HEK293 (cell line): ENCODE measurements around the gene CHRNA9.

Source experiments
- CTCF ChIA-PET: fragments of 350-600 bp; formaldehyde crosslinking; extraction: SDS; loops from one replicate; lab custom pipeline; 2021; ENCODE audit warnings: antibody characterized with exemption; lab: Yijun Ruan, JAX
- POLR2A ChIA-PET: fragments of 300-600 bp; formaldehyde crosslinking; extraction: SDS; loops from one replicate; lab custom pipeline; 2020; ENCODE audit warnings: antibody characterized with exemption, inconsistent platforms; lab: Yijun Ruan, JAX
- H3K27ac ChIP-seq: fragments of 200-500 bp; sonication (Bioruptor generic); 2 replicates; pipeline ENCODE4 v1.5.1; 2014; ENCODE audit warnings: low read depth, low read length, control low read depth, inconsistent platforms; ENCODE audit errors: extremely low read depth
- H3K36me3 ChIP-seq, 2 experiments: fragments of 200-500 bp in 1 of 2; sonication (Bioruptor generic) in 1 of 2; 1 replicate in 1 of 2; 2 replicates in 1 of 2; pipeline ENCODE4 v1.5.1; 2014 to 2017; ENCODE audit warnings: inconsistent platforms in 2 of 2, low read length in 2 of 2; ENCODE audit not compliant: control insufficient read depth in 2 of 2, insufficient read depth in 1 of 2
- H3K4me1 ChIP-seq: fragments of 200-500 bp; sonication (Bioruptor generic); 2 replicates; pipeline ENCODE4 v1.5.1; 2014; ENCODE audit warnings: mild to moderate bottlenecking, low read length, inconsistent platforms; ENCODE audit not compliant: control insufficient read depth, insufficient read depth
- H3K4me3 ChIP-seq: 2 replicates; pipeline ENCODE4 v1.5.1; 2011; ENCODE audit warnings: low read depth, mild to moderate bottlenecking, control low read depth, low read length, moderate library complexity
- H3K9me3 ChIP-seq: fragments of 200-500 bp; sonication (Bioruptor generic); 2 replicates; pipeline ENCODE4 v1.5.1; 2014; ENCODE audit warnings: low read depth, low read length, inconsistent platforms; ENCODE audit not compliant: control insufficient read depth, insufficient read depth
- GLIS1 ChIP-seq: fragments of 450-650 bp; formaldehyde crosslinking; IDR thresholded peaks from 2 replicates; pipeline ENCODE4 v1.5.1; 2016; ENCODE audit warnings: missing biosample characterization, missing genetic modification characterization
- HOXC10 ChIP-seq: sonication (generic); formaldehyde crosslinking; IDR thresholded peaks from 2 replicates; pipeline ENCODE4 v1.8.1; 2023; ENCODE audit warnings: mild to moderate bottlenecking, missing genetic modification reagents
- MYNN ChIP-seq: fragments of 450-650 bp; formaldehyde crosslinking; IDR thresholded peaks from 2 replicates; pipeline ENCODE4 v1.5.1; 2016; ENCODE audit warnings: missing biosample characterization, missing genetic modification characterization, borderline replicate concordance
- OVOL3 ChIP-seq: fragments of 450-650 bp; formaldehyde crosslinking; IDR thresholded peaks from 2 replicates; pipeline ENCODE4 v1.5.1; 2016; ENCODE audit warnings: missing biosample characterization, missing genetic modification characterization
- SCRT2 ChIP-seq: fragments of 450-650 bp; formaldehyde crosslinking; IDR thresholded peaks from 2 replicates; pipeline ENCODE4 v1.5.1; 2016; ENCODE audit warnings: missing biosample characterization, missing genetic modification characterization
- TCF7L2 ChIP-seq: IDR thresholded peaks from 2 replicates; pipeline ENCODE4 v1.6.1; 2011; ENCODE audit warnings: low read depth, mild to moderate bottlenecking, inconsistent platforms, low read length, moderate library complexity, borderline replicate concordance
- ZNF114 ChIP-seq: fragments of 450-650 bp; formaldehyde crosslinking; IDR thresholded peaks from 2 replicates; pipeline ENCODE4 v1.5.0; 2017; ENCODE audit warnings: missing biosample characterization, missing genetic modification characterization
- ZNF184 ChIP-seq: fragments of 450-650 bp; IDR thresholded peaks from 2 replicates; pipeline ENCODE4 v1.5.1; 2018; ENCODE audit warnings: missing biosample characterization, mild to moderate bottlenecking, missing genetic modification characterization
- ZNF214 ChIP-seq: fragments of 450-650 bp; formaldehyde crosslinking; IDR thresholded peaks from 2 replicates; pipeline ENCODE4 v1.5.1; 2017; ENCODE audit warnings: missing biosample characterization, mild to moderate bottlenecking, missing genetic modification characterization, borderline replicate concordance
- ZNF423 ChIP-seq: fragments of 450-650 bp; formaldehyde crosslinking; IDR thresholded peaks from 2 replicates; pipeline ENCODE4 v1.5.1; 2016; ENCODE audit warnings: missing biosample characterization, missing genetic modification characterization
- ZNF426 ChIP-seq: fragments of 450-650 bp; formaldehyde crosslinking; IDR thresholded peaks from 2 replicates; pipeline ENCODE4 v1.5.1; 2017; ENCODE audit warnings: missing biosample characterization, missing genetic modification characterization, mild to moderate bottlenecking, inconsistent platforms, moderate library complexity
- ZNF501 ChIP-seq: fragments of 450-650 bp; formaldehyde crosslinking; IDR thresholded peaks from 2 replicates; pipeline ENCODE4 v1.5.1; 2016; ENCODE audit warnings: missing biosample characterization, missing genetic modification characterization
- ZNF660 ChIP-seq: fragments of 450-650 bp; IDR thresholded peaks from 2 replicates; pipeline ENCODE4 v1.5.1; 2018; ENCODE audit warnings: missing biosample characterization, mild to moderate bottlenecking, missing genetic modification characterization
- ZNF664 ChIP-seq: fragments of 450-650 bp; formaldehyde crosslinking; IDR thresholded peaks from 2 replicates; pipeline ENCODE4 v1.5.1; 2016; ENCODE audit warnings: missing biosample characterization, missing genetic modification characterization
- ZNF677 ChIP-seq: fragments of 450-650 bp; IDR thresholded peaks from 2 replicates; pipeline ENCODE4 v1.5.0; 2018; ENCODE audit warnings: missing biosample characterization, mild to moderate bottlenecking, missing genetic modification characterization, moderate library complexity
- ZNF777 ChIP-seq: fragments of 450-650 bp; formaldehyde crosslinking; IDR thresholded peaks from 2 replicates; pipeline ENCODE4 v1.5.1; 2017; ENCODE audit warnings: missing biosample characterization, missing genetic modification characterization, borderline replicate concordance
- ZSCAN30 ChIP-seq: fragments of 450-650 bp; IDR thresholded peaks from 2 replicates; pipeline ENCODE4 v1.5.1; 2018; ENCODE audit warnings: missing biosample characterization, mild to moderate bottlenecking, missing genetic modification characterization, moderate library complexity
- TF ChIP-seq, protein P1 (sequence below): fragments of 450-650 bp; IDR thresholded peaks from 2 replicates; pipeline ENCODE4 v1.5.1; 2018; ENCODE audit warnings: missing biosample characterization, mild to moderate bottlenecking, missing genetic modification characterization
- TF ChIP-seq, protein P2 (sequence below): fragments of 450-650 bp; formaldehyde crosslinking; IDR thresholded peaks from 2 replicates; pipeline ENCODE4 v1.5.1; 2017; ENCODE audit warnings: missing biosample characterization, missing genetic modification characterization
- TF ChIP-seq, protein P3 (sequence below): fragments of 450-650 bp; formaldehyde crosslinking; conservative IDR thresholded peaks from 2 replicates; pipeline ENCODE4 v1.5.1; 2016; ENCODE audit warnings: low read depth, missing biosample characterization, missing genetic modification characterization
- TF ChIP-seq, protein P4 (sequence below): sonication (generic); formaldehyde crosslinking; IDR thresholded peaks from 2 replicates; pipeline ENCODE4 v1.8.1; 2022; ENCODE audit warnings: mild to moderate bottlenecking, moderate library complexity, missing genetic modification reagents

Gene CHRNA9

DNA sequence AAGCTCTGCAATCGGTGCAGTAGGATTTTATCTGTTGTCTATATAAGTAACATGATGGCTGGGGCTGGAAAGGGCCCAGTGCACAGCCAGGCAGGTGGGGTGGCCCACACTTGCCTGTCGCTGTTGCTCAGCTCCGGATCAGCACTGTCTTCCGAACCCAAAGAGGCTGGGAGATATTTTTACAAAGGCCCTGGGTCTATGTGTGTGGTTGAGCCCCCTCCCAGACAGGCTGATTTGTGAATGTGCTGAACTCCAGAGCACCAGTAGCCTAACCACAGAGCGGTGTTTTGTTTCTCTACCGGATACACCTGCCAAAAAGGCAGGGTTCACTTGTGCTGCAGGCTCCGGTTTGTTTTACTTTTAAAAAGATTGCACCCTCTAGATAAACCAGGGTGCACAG lies 33.5 kb upstream of the CHRNA9 start (continued):
- TF ChIP-seq, protein P1, sequence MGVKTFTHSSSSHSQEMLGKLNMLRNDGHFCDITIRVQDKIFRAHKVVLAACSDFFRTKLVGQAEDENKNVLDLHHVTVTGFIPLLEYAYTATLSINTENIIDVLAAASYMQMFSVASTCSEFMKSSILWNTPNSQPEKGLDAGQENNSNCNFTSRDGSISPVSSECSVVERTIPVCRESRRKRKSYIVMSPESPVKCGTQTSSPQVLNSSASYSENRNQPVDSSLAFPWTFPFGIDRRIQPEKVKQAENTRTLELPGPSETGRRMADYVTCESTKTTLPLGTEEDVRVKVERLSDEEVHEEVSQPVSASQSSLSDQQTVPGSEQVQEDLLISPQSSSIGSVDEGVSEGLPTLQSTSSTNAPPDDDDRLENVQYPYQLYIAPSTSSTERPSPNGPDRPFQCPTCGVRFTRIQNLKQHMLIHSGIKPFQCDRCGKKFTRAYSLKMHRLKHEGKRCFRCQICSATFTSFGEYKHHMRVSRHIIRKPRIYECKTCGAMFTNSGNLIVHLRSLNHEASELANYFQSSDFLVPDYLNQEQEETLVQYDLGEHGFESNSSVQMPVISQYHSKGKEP, result no peak
- TF ChIP-seq ZNF114 (no peak), GLIS1 (no peak)

DNA sequence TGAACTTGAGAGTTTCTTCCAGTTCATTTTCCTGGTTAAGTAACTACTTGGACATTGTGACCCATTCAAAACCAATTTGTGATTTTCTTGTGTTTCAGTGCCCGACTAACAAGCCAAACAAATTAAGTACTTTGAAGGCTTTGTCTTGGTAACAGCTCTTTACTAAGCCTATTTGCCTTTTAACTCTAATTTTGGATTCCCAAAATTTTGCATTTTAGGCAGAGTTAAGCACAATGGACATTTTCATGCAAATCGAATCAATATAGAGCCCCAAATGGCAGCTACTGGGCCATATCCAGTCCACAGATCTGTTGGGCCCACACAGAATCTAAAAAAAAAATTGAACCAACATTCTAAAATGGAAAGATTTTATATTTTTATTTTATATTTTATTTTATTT lies 31.4 kb upstream of the CHRNA9 start:
- no peak for TF ChIP-seq ZNF501 (tag by site-specific recombination)
- TF ChIP-seq, protein P2, sequence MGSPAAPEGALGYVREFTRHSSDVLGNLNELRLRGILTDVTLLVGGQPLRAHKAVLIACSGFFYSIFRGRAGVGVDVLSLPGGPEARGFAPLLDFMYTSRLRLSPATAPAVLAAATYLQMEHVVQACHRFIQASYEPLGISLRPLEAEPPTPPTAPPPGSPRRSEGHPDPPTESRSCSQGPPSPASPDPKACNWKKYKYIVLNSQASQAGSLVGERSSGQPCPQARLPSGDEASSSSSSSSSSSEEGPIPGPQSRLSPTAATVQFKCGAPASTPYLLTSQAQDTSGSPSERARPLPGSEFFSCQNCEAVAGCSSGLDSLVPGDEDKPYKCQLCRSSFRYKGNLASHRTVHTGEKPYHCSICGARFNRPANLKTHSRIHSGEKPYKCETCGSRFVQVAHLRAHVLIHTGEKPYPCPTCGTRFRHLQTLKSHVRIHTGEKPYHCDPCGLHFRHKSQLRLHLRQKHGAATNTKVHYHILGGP (tag by site-specific recombination), result no peak
- no peak for TF ChIP-seq HOXC10 (CRISPR knock-in tag)
- no peak for TF ChIP-seq SCRT2
- no peak for TF ChIP-seq ZNF423 (tag by site-specific recombination)
- no peak for TF ChIP-seq ZSCAN30 (tag by site-specific recombination)
- no peak for TF ChIP-seq ZNF660
- Histone ChIP-seq H3K4me3 (no peak overlapping the region), H3K36me3 (no peaks in the 10 kb centered on the region), H3K9me3 (no peaks in the 10 kb centered on the region), H3K27ac (no peak overlapping the region), H3K4me1 (no peaks in the 10 kb centered on the region)
- ChIA-PET CTCF (interaction anchor here (0.8 to 1.1 kb wide), 3 partner anchors 14 to 154 kb away, joined by 3 to 5 read pairs (median 3); no protein-coding TSS in a partner anchor), POLR2A (no interaction called here)

DNA sequence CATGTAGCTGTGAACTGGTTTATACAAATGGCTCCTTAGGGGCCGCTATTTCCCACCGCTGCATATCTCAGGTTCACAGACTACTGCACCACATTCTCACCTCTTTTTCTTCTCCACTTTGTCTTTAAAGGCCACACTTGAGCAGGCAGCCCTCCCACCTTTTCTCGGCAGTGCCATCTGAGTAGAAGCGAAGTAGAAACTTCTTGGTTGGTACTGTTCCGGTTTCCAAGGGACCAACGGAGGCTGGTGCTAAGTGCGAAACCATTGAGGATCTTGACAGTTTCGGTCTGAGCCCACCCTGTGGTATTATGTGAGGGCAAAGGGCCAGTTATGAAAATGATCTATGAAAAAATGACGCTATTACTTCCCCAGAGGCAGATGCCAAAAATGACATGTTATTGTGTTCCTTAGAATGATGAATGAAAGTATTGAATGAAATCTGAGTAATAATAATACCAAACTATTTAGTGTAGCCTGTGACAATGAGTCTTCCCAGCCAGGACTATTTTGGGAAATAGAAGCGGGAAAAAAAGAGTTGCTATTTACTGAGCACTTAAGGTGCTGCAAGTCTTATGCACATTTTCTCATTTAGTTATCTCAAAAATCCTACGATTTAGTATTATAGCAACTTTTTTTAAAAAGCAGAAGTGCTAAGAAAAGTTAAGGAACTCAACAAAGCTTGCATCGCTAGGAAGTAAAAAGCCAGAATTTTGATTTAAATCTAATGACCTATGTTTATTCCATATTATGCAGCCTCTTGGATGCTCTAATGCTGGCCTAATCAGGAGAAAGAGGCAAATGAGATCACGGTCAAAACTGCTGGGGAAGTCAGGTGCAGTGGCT lies 29.6 kb upstream of the CHRNA9 start:
- Histone ChIP-seq H3K27ac (no peak overlapping the region), H3K36me3 (no peaks in the 10 kb centered on the region), H3K4me3 (no peak overlapping the region), H3K4me1 (no peaks in the 10 kb centered on the region), H3K9me3 (no peaks in the 10 kb centered on the region)
- TF ChIP-seq OVOL3 (tag by site-specific recombination) (no peak), ZNF677 (tag by site-specific recombination) (no peak), ZSCAN30 (tag by site-specific recombination) (no peak), ZNF777 (tag by site-specific recombination) (no peak), ZNF214 (no peak), TCF7L2 (no peak), ZNF664 (tag by site-specific recombination) (no peak)
- ChIA-PET POLR2A (no interaction called here), CTCF (interaction anchor here (1.5 kb wide), 1 partner anchor 22 kb away, joined by 4 read pairs; no protein-coding TSS in a partner anchor)

DNA sequence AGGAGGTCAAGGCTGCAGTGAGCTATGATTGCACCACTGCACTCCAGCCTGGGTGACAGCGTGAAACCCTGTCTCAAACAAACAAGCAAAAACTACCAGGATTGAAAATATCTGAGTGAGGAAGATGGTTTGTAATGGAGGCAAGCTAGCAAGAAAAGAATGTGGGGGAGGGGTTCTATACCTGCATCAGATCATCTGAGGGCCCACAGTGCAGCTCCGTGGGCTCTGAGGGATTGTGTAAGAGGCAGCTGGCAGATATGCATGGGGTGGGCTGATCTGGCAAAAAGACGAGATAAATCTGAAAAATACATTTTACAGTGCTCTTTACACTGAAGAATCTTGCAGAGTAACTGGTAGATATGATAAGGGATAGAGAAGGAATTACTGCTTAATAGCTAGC lies 28.9 kb upstream of the CHRNA9 start:
- H3K4me1 ChIP-seq, result no peaks in the 10 kb centered on the region
- no peak overlapping the region for H3K27ac ChIP-seq
- CTCF ChIA-PET, result interaction anchor here (0.6 to 1.5 kb wide), 2 partner anchors 22 to 1652 kb away, joined by 3 to 4 read pairs; no protein-coding TSS in a partner anchor
- H3K9me3 ChIP-seq, result no peaks in the 10 kb centered on the region
- H3K4me3 ChIP-seq, result no peak overlapping the region
- no peaks in the 10 kb centered on the region for H3K36me3 ChIP-seq
- POLR2A ChIA-PET, result no interaction called here
- TF ChIP-seq, protein P3, sequence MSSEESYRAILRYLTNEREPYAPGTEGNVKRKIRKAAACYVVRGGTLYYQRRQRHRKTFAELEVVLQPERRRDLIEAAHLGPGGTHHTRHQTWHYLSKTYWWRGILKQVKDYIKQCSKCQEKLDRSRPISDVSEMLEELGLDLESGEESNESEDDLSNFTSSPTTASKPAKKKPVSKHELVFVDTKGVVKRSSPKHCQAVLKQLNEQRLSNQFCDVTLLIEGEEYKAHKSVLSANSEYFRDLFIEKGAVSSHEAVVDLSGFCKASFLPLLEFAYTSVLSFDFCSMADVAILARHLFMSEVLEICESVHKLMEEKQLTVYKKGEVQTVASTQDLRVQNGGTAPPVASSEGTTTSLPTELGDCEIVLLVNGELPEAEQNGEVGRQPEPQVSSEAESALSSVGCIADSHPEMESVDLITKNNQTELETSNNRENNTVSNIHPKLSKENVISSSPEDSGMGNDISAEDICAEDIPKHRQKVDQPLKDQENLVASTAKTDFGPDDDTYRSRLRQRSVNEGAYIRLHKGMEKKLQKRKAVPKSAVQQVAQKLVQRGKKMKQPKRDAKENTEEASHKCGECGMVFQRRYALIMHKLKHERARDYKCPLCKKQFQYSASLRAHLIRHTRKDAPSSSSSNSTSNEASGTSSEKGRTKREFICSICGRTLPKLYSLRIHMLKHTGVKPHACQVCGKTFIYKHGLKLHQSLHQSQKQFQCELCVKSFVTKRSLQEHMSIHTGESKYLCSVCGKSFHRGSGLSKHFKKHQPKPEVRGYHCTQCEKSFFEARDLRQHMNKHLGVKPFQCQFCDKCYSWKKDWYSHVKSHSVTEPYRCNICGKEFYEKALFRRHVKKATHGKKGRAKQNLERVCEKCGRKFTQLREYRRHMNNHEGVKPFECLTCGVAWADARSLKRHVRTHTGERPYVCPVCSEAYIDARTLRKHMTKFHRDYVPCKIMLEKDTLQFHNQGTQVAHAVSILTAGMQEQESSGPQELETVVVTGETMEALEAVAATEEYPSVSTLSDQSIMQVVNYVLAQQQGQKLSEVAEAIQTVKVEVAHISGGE, result no peak
- no peak for TF ChIP-seq OVOL3 (tag by site-specific recombination)
- no peak for TF ChIP-seq ZNF184
- TF ChIP-seq ZNF426 (tag by site-specific recombination), result no peak
- TF ChIP-seq, protein P4, sequence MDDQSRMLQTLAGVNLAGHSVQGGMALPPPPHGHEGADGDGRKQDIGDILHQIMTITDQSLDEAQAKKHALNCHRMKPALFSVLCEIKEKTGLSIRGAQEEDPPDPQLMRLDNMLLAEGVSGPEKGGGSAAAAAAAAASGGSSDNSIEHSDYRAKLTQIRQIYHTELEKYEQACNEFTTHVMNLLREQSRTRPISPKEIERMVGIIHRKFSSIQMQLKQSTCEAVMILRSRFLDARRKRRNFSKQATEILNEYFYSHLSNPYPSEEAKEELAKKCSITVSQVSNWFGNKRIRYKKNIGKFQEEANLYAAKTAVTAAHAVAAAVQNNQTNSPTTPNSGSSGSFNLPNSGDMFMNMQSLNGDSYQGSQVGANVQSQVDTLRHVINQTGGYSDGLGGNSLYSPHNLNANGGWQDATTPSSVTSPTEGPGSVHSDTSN (CRISPR knock-in tag), result no peak
- TF ChIP-seq MYNN, result no peak
